HEK293T (cell line): ENCODE measurements around the gene CMTM4.

Source experiments
- CTCF ChIA-PET: fragments of 350-600 bp; formaldehyde crosslinking; extraction: SDS; loops from one replicate; lab custom pipeline; 2021; ENCODE audit warnings: antibody characterized with exemption, inconsistent platforms; lab: Yijun Ruan, JAX
- POLR2A ChIA-PET: fragments of 350-600 bp; formaldehyde crosslinking; extraction: SDS; loops from one replicate; lab custom pipeline; 2020; ENCODE audit warnings: antibody characterized with exemption, inconsistent platforms; lab: Yijun Ruan, JAX
- DNase-seq: peaks from one replicate; pipeline ENCODE4 v3.0.0; 2012; ENCODE audit warnings: mixed read lengths; ENCODE audit errors: extremely low spot score
- ARNT ChIP-seq: fragments of 450-650 bp; IDR thresholded peaks from 2 replicates; pipeline ENCODE4 v1.6.1; 2017; ENCODE audit warnings: mild to moderate bottlenecking
- BHLHE40 ChIP-seq: fragments of 450-650 bp; IDR thresholded peaks from 2 replicates; pipeline ENCODE4 v1.6.1; 2016; ENCODE audit warnings: mild to moderate bottlenecking, moderate library complexity, borderline replicate concordance
- CTBP1 ChIP-seq: fragments of 450-650 bp; IDR thresholded peaks from 2 replicates; pipeline ENCODE4 v1.6.1; 2016; ENCODE audit warnings: borderline replicate concordance
- ELF4 ChIP-seq: fragments of 450-650 bp; IDR thresholded peaks from 2 replicates; pipeline ENCODE4 v1.6.1; 2017; ENCODE audit warnings: antibody characterized with exemption
- FOXA1 ChIP-seq: fragments of 450-650 bp; IDR thresholded peaks from 2 replicates; pipeline ENCODE4 v1.6.1; 2016; ENCODE audit warnings: mild to moderate bottlenecking
- FOXK2 ChIP-seq: fragments of 450-650 bp; IDR thresholded peaks from 2 replicates; pipeline ENCODE4 v1.6.1; 2016; ENCODE audit warnings: mild to moderate bottlenecking
- FOXM1 ChIP-seq: fragments of 450-650 bp; IDR thresholded peaks from 2 replicates; pipeline ENCODE4 v1.6.1; 2017; ENCODE audit warnings: mild to moderate bottlenecking, borderline replicate concordance
- HDGF ChIP-seq: fragments of 450-650 bp; IDR thresholded peaks from 2 replicates; pipeline ENCODE4 v1.6.1; 2017; ENCODE audit warnings: antibody characterized with exemption, borderline replicate concordance
- L3MBTL2 ChIP-seq: fragments of 450-650 bp; conservative IDR thresholded peaks from 2 replicates; pipeline ENCODE4 v1.6.1; 2016; ENCODE audit warnings: mild to moderate bottlenecking
- LEF1 ChIP-seq: fragments of 450-650 bp; IDR thresholded peaks from 2 replicates; pipeline ENCODE4 v1.6.1; 2017; ENCODE audit warnings: mild to moderate bottlenecking, borderline replicate concordance
- NFRKB ChIP-seq: fragments of 450-650 bp; IDR thresholded peaks from 2 replicates; pipeline ENCODE4 v1.6.1; 2016; ENCODE audit warnings: mild to moderate bottlenecking, moderate library complexity
- SP1 ChIP-seq: fragments of 450-650 bp; IDR thresholded peaks from 2 replicates; pipeline ENCODE4 v1.6.1; 2017
- SUZ12 ChIP-seq: fragments of 450-650 bp; IDR thresholded peaks from 2 replicates; pipeline ENCODE4 v1.6.1; 2016; ENCODE audit warnings: mild to moderate bottlenecking
- TARDBP ChIP-seq: fragments of 450-650 bp; IDR thresholded peaks from 2 replicates; pipeline ENCODE4 v1.6.1; 2016
- ZNF384 ChIP-seq: fragments of 450-650 bp; IDR thresholded peaks from 2 replicates; pipeline ENCODE4 v1.6.1; 2016
- TF ChIP-seq, protein P1 (sequence below): fragments of 450-650 bp; IDR thresholded peaks from 2 replicates; pipeline ENCODE4 v1.6.1; 2016

CMTM4 gene

DNA sequence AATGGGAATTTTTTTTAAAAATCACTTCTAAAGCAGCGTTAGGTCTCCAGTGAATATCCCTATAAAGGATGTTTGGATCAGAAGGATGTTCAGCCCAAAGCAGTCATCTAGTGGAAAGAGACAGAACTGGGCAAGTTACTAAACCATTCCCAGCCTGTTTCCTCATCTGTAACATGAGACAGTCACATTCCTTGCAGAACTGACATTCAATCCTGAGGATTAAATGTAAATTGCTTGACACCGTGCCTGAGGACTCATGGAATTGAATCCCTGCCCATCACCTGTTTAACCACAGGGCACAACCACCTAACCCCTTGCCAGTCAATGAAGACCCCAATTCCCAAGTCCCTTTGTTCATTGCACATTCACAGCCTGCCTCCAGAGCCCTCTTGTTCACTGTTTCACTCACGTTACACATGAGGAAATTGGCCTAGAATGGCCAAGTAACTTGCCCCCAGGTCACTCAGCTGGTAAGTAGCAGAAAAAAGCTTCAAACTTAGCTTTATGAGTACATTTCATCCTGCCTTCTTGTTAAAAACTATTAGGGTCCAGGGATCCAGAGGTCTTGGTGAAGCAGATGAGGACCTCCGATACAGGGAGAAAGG is 115.8 kb downstream of the CMTM4 start:
- CTCF ChIA-PET, result no interaction called here

DNA sequence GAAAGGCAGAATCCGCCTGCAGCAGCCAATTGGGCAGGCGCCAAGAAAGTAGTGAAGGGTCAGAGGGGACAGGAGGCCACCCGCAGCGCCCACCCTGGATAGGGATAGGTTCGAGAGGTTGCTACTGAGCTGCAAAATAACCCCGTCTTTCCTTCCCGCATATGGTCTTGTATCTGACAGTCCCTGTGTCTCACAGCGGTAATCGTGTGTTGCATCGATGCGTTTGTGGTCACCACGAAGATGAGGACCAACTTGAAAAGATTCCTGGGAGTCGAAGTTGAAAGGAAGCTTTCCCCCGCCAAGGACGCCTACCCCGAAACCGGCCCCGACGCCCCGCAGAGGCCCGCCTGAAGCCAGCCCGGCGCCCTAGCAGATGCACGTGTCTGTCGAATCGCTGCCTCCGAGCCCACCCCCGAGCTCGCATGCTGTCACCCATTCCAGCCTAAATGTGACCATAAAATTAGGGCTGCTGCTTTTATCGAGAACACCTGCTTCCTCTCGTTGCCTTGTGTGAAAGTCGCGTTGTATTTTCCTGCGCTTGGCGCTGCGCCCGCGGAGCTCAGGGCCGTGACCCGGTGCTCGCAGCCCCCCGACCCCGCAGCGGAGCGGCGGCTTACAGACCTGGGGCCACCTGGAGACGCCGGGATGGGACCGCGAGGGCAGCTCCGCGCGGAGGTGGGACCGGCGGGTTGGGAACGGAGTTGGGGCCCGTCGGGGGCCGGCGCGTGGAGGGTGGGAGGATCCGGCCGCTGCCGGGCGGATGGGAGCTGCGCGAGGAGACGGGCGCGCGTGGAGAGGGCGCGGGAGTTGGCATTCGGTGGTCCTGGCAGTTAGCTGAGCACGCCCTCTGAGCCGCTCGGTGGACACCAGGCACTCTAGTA is 117.7 kb downstream of the CMTM4 start, which contains the start of gene CMTM2:
Gene CMTM2, plus strand, starts transcription at position 813 of the 881 bp plus-strand sequence. CDS start 145 bp downstream, outside the sequence.
- no peak for DNase-seq
- TF ChIP-seq, protein P1, sequence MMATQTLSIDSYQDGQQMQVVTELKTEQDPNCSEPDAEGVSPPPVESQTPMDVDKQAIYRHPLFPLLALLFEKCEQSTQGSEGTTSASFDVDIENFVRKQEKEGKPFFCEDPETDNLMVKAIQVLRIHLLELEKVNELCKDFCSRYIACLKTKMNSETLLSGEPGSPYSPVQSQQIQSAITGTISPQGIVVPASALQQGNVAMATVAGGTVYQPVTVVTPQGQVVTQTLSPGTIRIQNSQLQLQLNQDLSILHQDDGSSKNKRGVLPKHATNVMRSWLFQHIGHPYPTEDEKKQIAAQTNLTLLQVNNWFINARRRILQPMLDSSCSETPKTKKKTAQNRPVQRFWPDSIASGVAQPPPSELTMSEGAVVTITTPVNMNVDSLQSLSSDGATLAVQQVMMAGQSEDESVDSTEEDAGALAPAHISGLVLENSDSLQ, result no peak
- TF ChIP-seq CTBP1 (no peak), FOXK2 (no peak), ARNT (no peak), FOXA1 (no peak), L3MBTL2 (no peak), FOXM1 (no peak), ZNF384 (no peak), LEF1 (no peak), NFRKB (no peak), TARDBP (no peak), SP1 (no peak), HDGF (no peak)
- ChIA-PET CTCF (no interaction called here), POLR2A (interaction anchor here (1.4 kb wide), 1 partner anchor 30 kb away, joined by 3 read pairs; no protein-coding TSS in a partner anchor)

More for the DNA sequence above, 115.8 kb downstream of the CMTM4 start:
- TF ChIP-seq ZNF384, result no peak
- TF ChIP-seq, protein P1, result peak; percentile 37; the same call in 1 of the 2 replicates
- POLR2A ChIA-PET, result interaction anchor here (1.1 to 1.4 kb wide), 2 partner anchors 28 to 32 kb away, joined by 3 read pairs; partner anchors contain the start of gene CKLF
- DNase-seq, result peak; percentile 34

DNA sequence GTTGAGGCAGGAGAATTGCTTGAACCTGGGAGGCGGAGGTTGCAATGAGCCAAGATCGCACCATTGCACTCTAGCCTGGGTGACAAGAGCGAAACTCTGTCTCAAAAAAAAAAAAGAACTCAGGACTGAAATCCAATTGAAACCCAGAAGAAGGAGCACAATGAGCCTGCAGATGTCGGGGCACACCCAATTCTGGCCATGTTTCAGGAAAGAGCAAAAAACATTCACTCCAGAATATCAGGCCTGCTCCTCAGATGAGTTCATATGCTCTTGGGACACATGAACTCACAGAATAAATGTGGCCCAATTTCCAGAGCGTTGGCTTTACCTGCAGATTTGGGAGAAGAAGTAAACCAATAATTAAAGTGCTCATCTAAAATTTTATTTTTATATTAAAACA is 120.2 kb downstream of the CMTM4 start:
- ChIA-PET CTCF (no interaction called here), POLR2A (no interaction called here)
- DNase-seq, result no peak
- TF ChIP-seq L3MBTL2 (no peak), NFRKB (no peak), SP1 (no peak), FOXM1 (no peak), HDGF (no peak), FOXK2 (no peak)

DNA sequence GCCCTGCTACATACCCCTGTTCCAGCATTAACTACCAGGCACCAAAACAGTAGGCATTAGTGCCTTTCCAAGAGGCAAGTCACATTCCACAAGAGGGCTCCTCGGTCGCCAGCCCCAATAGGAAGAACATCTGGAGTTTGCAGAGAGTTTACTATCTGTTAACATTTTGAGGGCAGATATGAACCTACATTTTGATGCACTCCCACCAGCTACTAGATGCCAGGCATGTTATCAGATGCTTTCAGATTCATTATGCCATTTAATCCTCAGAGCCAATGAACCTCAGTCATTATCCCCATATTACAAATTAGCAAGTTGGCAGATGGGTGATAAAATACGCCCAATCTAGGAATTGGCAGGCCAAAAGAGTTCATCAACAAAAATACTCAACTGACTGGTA is 121.5 kb downstream of the CMTM4 start:
- CTCF ChIA-PET, result interaction anchor here (1.4 kb wide), 1 partner anchor 168 kb away, joined by 3 read pairs; no protein-coding TSS in a partner anchor
- no peak for DNase-seq
- POLR2A ChIA-PET, result interaction anchor here (1.3 kb wide), 1 partner anchor 11 kb away, joined by 6 read pairs; no protein-coding TSS in a partner anchor
- no peak for TF ChIP-seq ELF4
- TF ChIP-seq ARNT, result no peak
- TF ChIP-seq L3MBTL2, result no peak
- TF ChIP-seq CTBP1, result no peak
- no peak for TF ChIP-seq NFRKB
- no peak for TF ChIP-seq TARDBP
- TF ChIP-seq, protein P1, result no peak
- no peak for TF ChIP-seq LEF1
- no peak for TF ChIP-seq FOXM1
- TF ChIP-seq HDGF, result no peak

DNA sequence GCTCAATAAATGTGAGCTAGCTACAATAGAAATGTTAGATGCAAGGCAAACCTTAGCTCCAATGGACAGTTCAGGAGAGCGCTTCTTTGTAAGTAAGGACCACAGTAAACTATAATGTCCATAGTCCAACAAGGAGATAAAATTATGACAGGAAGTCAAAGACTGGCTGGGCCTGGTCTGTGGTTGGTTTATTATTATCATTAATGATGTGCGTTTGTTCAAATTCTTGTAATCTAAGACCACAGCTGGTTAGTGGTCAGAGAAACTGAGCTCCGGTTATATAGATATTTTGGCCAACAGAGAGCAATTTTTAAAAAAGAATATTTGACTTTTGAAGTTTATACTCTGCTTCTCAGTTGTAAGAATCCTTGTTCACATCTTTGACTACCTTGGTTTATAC is 122.0 kb downstream of the CMTM4 start:
- POLR2A ChIA-PET, result interaction anchor here (1.3 kb wide), 1 partner anchor 11 kb away, joined by 6 read pairs; no protein-coding TSS in a partner anchor
- TF ChIP-seq FOXM1, result no peak
- TF ChIP-seq, protein P1, result no peak
- no peak for TF ChIP-seq FOXK2
- TF ChIP-seq TARDBP, result no peak
- TF ChIP-seq SUZ12, result no peak
- no peak for TF ChIP-seq CTBP1
- TF ChIP-seq NFRKB, result no peak
- no peak for TF ChIP-seq ARNT
- no peak for TF ChIP-seq BHLHE40
- DNase-seq, result no peak
- CTCF ChIA-PET, result interaction anchor here (1.4 kb wide), 1 partner anchor 167 kb away, joined by 3 read pairs; no protein-coding TSS in a partner anchor

DNA sequence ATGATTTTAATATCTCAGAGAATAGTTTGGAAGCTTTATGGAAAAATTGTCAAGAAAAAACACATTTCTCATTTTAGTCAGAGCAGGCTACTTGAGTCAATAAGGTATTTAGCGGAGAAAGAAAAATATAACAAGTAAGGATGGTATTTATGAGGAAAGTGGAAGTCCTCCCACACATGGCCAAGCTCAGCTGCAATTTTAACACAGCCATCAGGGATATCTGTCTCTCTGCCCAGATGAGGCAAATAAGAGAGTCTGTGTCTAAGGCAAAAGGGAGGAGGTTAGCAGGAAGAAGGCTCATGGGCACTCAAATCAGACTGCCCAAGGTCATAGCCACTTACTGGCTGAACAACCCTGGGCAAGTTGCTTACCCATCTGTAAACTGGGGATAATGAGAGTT is 122.5 kb downstream of the CMTM4 start:
- no peak for DNase-seq
- TF ChIP-seq LEF1 (no peak), ZNF384 (no peak), SUZ12 (no peak), ELF4 (no peak), FOXM1 (no peak), L3MBTL2 (no peak), BHLHE40 (no peak), NFRKB (no peak), HDGF (no peak), SP1 (no peak), ARNT (no peak), CTBP1 (no peak), TARDBP (no peak), FOXK2 (no peak), FOXA1 (no peak)
- TF ChIP-seq, protein P1, result no peak
- ChIA-PET POLR2A (no interaction called here), CTCF (interaction anchor here (1.4 kb wide), 1 partner anchor 167 kb away, joined by 3 read pairs; no protein-coding TSS in a partner anchor)
